Measurements from ENCODE around the gene KCNMA1.

Gene KCNMA1

GRCh38 chr10:77168861-77169260 is 468.7 kb downstream of the KCNMA1 start:
- Histone ChIP-seq H3K36me3 (ENCODE audit: control insufficient read depth, insufficient read depth, low read length) (no peaks in the 10 kb centered on the region), H3K27me3 (ENCODE audit: control insufficient read depth, insufficient read depth, low read length) (no peaks in the 10 kb centered on the region), H3K9ac (ENCODE audit: low read depth, low read length) (no peak overlapping the region), H3K9me3 (ENCODE audit: control insufficient read depth, insufficient read depth, low read length) (no peaks in the 10 kb centered on the region), H3K4me3 (ENCODE audit: low read depth, low read length) (no peak overlapping the region), H3K4me1 (ENCODE audit: control insufficient read depth, insufficient read depth, low read length) (peaks cover 2% of the 10 kb centered on the region)

DNA sequence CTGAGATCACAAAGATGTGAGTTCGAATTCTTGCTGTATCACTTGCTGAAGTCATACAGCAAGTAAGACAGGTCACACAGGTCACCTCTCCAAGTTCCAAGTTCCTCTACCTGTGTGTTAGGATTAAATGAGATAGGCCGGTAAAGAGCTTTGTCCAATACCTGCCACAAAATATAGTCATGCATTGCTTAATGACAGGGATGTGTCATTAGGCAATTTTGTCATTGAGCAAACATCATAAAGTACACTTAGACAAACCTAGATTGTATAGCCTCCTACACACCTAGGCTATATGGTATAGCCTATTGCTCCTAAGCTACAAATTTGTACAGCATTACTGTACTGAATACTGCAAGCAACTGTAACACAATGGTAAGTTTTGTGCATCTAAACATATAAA is 469.4 kb downstream of the KCNMA1 start:
- Histone ChIP-seq H3K36me3 (ENCODE audit: control insufficient read depth, insufficient read depth, low read length) (no peaks in the 10 kb centered on the region), H3K4me1 (ENCODE audit: control insufficient read depth, insufficient read depth, low read length) (peaks cover 2% of the 10 kb centered on the region), H3K9me3 (ENCODE audit: control insufficient read depth, insufficient read depth, low read length) (no peaks in the 10 kb centered on the region), H3K27me3 (ENCODE audit: control insufficient read depth, insufficient read depth, low read length) (no peaks in the 10 kb centered on the region), H3K4me3 (ENCODE audit: low read depth, low read length) (no peak overlapping the region), H3K9ac (ENCODE audit: low read depth, low read length) (no peak overlapping the region)

- no peaks in the 10 kb centered on the region for H3K9me3 ChIP-seq (ENCODE audit: control insufficient read depth, insufficient read depth, low read length)
- peaks cover 2% of the 10 kb centered on the region for H3K4me1 ChIP-seq (ENCODE audit: control insufficient read depth, insufficient read depth, low read length)
- H3K9ac ChIP-seq (ENCODE audit: low read depth, low read length) = no peak overlapping the region
- H3K36me3 ChIP-seq (ENCODE audit: control insufficient read depth, insufficient read depth, low read length) = no peaks in the 10 kb centered on the region
- H3K4me3 ChIP-seq (ENCODE audit: low read depth, low read length) = no peak overlapping the region
- H3K27me3 ChIP-seq (ENCODE audit: control insufficient read depth, insufficient read depth, low read length) = no peaks in the 10 kb centered on the region
Measured at GRCh38 chr10:77165445-77166208, 472.0 kb downstream of the KCNMA1 start.

DNA sequence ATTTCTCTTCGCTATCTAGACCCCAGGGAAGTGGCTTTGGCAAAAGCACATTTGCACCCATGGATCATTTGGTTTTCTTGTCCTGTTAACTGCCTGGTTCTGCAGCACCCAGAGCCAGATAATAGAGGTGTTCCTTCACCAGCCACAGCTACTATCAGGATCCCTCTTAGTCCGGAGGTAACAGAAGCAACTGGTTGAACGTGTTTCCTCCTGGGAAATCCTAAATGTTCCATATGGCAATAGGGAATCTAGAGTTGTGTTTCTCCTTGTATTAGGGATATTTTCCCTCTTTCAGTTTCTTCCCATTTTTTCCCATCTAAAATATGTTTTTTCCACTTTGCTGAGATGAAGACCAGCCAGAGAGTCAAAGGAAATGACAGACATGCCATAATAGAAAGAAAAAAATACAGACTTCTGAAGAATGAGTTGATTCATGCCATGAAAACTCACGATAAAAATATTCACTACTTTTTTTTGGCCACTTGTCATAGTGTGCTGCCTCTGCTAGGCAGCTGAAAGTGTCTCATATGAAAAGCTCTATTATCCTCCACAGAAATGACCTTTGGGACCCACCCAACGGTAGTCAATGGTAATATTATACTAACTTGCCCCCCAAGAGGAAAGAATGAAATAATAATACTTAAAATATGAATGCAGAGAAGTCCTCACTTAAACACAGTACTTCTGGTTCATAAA is 472.8 kb downstream of the KCNMA1 start:
- Histone ChIP-seq H3K27me3 (ENCODE audit: control insufficient read depth, insufficient read depth, low read length) (no peaks in the 10 kb centered on the region), H3K4me3 (ENCODE audit: low read depth, low read length) (no peak overlapping the region), H3K9me3 (ENCODE audit: control insufficient read depth, insufficient read depth, low read length) (no peaks in the 10 kb centered on the region), H3K4me1 (ENCODE audit: control insufficient read depth, insufficient read depth, low read length) (peaks cover 2% of the 10 kb centered on the region), H3K9ac (ENCODE audit: low read depth, low read length) (no peak overlapping the region), H3K36me3 (ENCODE audit: control insufficient read depth, insufficient read depth, low read length) (no peaks in the 10 kb centered on the region)

DNA sequence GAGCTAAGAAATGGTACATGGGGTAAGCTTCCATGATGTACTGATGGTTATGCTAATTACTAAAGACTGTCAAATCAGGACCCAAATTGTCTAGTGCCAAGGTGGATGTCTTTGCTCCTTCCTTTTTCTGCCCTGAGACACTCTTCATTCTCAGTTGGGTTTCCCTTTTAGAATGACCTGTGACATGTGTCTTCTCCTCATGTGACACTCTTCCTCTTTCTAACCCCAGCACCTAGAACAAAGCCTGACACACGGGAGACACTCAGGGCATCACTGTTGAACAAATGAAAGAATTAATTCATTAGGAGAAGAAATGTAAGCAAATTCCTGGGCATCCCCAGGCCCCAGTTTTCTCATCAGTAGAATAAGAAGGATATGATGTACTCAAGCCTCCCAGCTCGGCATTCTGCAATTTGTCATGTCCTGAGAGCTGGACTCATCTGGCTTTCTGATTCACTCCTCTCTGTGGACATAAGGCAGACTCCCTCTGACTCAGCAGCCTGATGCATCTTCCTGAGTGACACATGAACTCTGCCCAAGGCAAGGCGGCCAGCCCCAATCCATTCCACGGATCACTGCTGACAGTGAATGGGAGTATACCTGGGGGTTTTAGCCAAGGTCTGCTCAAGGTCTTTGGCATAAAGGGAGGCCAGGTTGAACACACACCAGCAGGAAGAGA is 473.8 kb downstream of the KCNMA1 start:
- Histone ChIP-seq H3K4me1 (ENCODE audit: control insufficient read depth, insufficient read depth, low read length) (peaks cover 2% of the 10 kb centered on the region), H3K9me3 (ENCODE audit: control insufficient read depth, insufficient read depth, low read length) (no peaks in the 10 kb centered on the region), H3K27me3 (ENCODE audit: control insufficient read depth, insufficient read depth, low read length) (no peaks in the 10 kb centered on the region), H3K36me3 (ENCODE audit: control insufficient read depth, insufficient read depth, low read length) (no peaks in the 10 kb centered on the region), H3K4me3 (ENCODE audit: low read depth, low read length) (no peak overlapping the region), H3K9ac (ENCODE audit: low read depth, low read length) (no peak overlapping the region)

DNA sequence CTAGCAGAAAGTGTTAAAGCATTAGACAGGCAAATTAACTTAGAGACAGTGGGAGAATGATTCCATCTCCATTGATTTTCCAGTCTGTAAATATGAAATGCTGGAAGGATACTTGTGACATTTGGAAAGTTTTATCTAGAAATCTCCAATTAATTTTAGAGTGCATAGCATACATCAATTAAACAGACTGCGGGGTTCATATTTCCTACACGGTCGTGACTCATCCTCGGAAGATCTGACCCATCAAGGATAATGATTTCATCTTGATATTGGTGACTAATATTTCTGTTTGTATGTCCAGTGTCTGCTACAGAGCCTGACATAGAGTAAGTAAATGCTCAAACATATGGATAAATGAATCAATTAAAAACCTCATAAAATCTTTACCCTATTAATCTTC is 474.9 kb downstream of the KCNMA1 start:
- Histone ChIP-seq H3K27me3 (ENCODE audit: control insufficient read depth, insufficient read depth, low read length) (no peaks in the 10 kb centered on the region), H3K36me3 (ENCODE audit: control insufficient read depth, insufficient read depth, low read length) (no peaks in the 10 kb centered on the region), H3K9ac (ENCODE audit: low read depth, low read length) (no peak overlapping the region), H3K9me3 (ENCODE audit: control insufficient read depth, insufficient read depth, low read length) (no peaks in the 10 kb centered on the region), H3K4me3 (ENCODE audit: low read depth, low read length) (no peak overlapping the region), H3K4me1 (ENCODE audit: control insufficient read depth, insufficient read depth, low read length) (peaks cover 2% of the 10 kb centered on the region)

- Histone ChIP-seq H3K4me1 (ENCODE audit: control insufficient read depth, insufficient read depth, low read length) (no peaks in the 10 kb centered on the region), H3K9me3 (ENCODE audit: control insufficient read depth, insufficient read depth, low read length) (no peaks in the 10 kb centered on the region), H3K27me3 (ENCODE audit: control insufficient read depth, insufficient read depth, low read length) (no peaks in the 10 kb centered on the region), H3K9ac (ENCODE audit: low read depth, low read length) (no peak overlapping the region), H3K36me3 (ENCODE audit: control insufficient read depth, insufficient read depth, low read length) (no peaks in the 10 kb centered on the region), H3K4me3 (ENCODE audit: low read depth, low read length) (no peak overlapping the region)
Measured at GRCh38 chr10:77160679-77161078, 476.9 kb downstream of the KCNMA1 start.

DNA sequence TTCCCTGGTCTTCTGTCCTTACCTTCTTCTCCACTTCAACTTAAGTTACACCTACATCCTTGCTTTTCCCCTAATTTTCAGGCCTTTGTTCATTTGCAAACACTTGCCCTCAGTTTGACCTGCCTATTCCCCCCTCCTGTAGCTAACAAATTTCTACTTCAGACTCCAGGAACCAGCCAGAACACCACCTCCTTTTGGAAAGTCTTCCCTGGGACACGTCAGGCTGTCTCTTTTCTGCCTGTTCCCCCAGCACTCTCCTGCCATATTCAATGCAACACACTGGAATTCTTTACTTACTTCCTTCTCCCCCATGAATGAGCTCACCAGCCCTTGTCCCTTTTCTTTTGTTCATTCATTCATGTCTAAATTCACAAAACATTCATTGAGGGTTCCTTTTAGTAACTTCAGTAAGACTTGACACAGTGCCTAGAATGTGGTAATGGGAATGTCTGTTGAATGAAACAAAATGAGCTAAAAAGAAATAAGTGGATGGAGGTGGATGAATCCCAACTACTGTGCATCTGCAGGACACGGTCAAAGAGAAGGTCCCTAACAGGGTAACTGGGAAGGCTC is 478.0 kb downstream of the KCNMA1 start:
- H3K36me3 ChIP-seq (ENCODE audit: control insufficient read depth, insufficient read depth, low read length) = no peaks in the 10 kb centered on the region
- no peaks in the 10 kb centered on the region for H3K27me3 ChIP-seq (ENCODE audit: control insufficient read depth, insufficient read depth, low read length)
- no peaks in the 10 kb centered on the region for H3K4me1 ChIP-seq (ENCODE audit: control insufficient read depth, insufficient read depth, low read length)
- H3K9me3 ChIP-seq (ENCODE audit: control insufficient read depth, insufficient read depth, low read length) = no peaks in the 10 kb centered on the region
- no peak overlapping the region for H3K9ac ChIP-seq (ENCODE audit: low read depth, low read length)
- no peak overlapping the region for H3K4me3 ChIP-seq (ENCODE audit: low read depth, low read length)

- H3K36me3 ChIP-seq (ENCODE audit: control insufficient read depth, insufficient read depth, low read length) = no peaks in the 10 kb centered on the region
- no peak overlapping the region for H3K9ac ChIP-seq (ENCODE audit: low read depth, low read length)
- H3K9me3 ChIP-seq (ENCODE audit: control insufficient read depth, insufficient read depth, low read length) = no peaks in the 10 kb centered on the region
- no peaks in the 10 kb centered on the region for H3K27me3 ChIP-seq (ENCODE audit: control insufficient read depth, insufficient read depth, low read length)
- H3K4me3 ChIP-seq (ENCODE audit: low read depth, low read length) = no peak overlapping the region
- no peaks in the 10 kb centered on the region for H3K4me1 ChIP-seq (ENCODE audit: control insufficient read depth, insufficient read depth, low read length)
Measured at GRCh38 chr10:77158666-77159065, 478.9 kb downstream of the KCNMA1 start.

DNA sequence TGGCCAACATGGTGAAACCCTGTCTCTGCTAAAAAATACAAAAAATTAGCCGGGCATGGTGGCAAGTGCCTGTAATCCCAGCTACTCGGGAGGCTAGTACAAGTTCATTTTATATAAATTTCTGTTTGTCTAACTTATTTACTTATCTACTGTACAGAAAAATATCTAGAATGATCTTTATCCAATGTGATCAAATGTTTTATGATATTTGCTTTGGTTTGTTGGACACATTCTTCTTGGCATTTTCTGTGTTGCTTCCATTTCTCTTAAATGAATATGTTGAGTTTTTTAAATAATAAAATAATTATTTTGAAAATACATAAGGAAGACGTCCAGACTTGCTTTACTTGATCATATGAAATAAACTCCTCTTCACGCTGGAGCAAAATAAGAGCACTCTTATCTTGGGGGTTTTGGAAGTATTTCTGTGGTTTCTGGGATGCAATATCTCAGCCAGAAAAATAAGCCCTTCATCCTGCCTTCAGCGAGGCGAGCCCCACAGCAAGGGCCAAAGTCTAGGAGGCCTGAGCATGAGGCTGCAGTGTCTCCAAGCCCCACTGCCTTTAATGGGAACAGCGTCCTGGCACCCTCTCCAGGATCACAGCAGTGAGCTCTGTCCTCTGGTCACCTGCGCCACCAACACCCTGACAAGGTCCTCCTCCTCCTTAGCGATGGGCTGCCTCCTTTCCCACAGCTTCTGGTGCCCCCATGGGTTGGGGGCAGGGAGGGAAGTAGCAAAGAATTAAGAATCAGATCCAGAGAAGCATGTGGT is 480.2 kb downstream of the KCNMA1 start:
- H3K9ac ChIP-seq (ENCODE audit: low read depth, low read length) = no peak overlapping the region
- no peaks in the 10 kb centered on the region for H3K36me3 ChIP-seq (ENCODE audit: control insufficient read depth, insufficient read depth, low read length)
- no peak overlapping the region for H3K4me3 ChIP-seq (ENCODE audit: low read depth, low read length)
- peaks cover 3% of the 10 kb centered on the region for H3K4me1 ChIP-seq (ENCODE audit: control insufficient read depth, insufficient read depth, low read length)
- no peaks in the 10 kb centered on the region for H3K9me3 ChIP-seq (ENCODE audit: control insufficient read depth, insufficient read depth, low read length)
- H3K27me3 ChIP-seq (ENCODE audit: control insufficient read depth, insufficient read depth, low read length) = no peaks in the 10 kb centered on the region

DNA sequence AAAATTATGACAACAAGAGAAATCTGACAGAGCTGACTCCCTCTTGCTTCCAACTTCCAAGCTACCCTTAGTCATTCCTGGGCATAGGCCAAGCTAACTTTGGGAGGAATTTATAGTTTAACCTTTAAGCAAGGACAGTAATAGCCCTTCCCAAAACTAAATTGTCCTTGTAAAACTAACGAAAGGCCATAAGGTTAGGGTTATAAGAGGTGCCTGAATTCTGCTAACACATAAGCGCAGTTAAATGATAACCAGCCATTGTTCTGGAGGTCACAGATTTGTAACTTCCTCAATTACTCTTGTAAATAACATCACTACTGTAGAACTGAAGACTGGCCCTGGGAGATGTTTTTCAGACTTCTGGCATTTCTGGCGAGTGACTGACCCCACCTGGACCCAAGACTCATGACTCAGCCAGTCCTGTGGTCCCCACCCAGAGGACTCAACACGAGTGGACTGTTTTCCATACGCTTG is 481.2 kb downstream of the KCNMA1 start:
- Histone ChIP-seq H3K27me3 (ENCODE audit: control insufficient read depth, insufficient read depth, low read length) (no peaks in the 10 kb centered on the region), H3K36me3 (ENCODE audit: control insufficient read depth, insufficient read depth, low read length) (no peaks in the 10 kb centered on the region), H3K4me3 (ENCODE audit: low read depth, low read length) (no peak overlapping the region), H3K9ac (ENCODE audit: low read depth, low read length) (no peak overlapping the region), H3K4me1 (ENCODE audit: control insufficient read depth, insufficient read depth, low read length) (peaks cover 8% of the 10 kb centered on the region), H3K9me3 (ENCODE audit: control insufficient read depth, insufficient read depth, low read length) (no peaks in the 10 kb centered on the region)
